ENCODE data around the gene ADARB2.
"Not testable (repeated sequence)": the region's sequence is repeated elsewhere in the genome, so short reads cannot be mapped to it uniquely, and the experiment has no call there.

ADARB2 gene

DNA sequence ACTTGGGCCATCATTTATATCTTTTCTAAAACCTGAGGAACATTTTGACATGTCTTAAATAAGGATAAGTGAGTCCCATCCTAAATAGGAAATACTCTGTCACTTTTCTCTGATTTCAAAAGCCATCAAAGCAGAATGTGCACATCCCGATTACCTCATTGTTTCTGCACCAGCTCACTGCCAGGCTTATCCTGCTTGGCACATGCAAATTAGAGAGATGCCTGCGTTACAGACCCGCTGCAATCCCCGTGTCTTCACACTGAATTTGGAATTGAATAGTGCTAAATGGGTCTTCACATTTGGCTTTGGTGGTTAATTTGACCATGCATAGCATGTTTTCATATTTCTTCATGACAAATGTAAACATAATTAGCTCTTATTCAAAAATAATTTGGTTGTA is 401.7 kb downstream of the ADARB2 start:
- FAIRE-seq = no peak
- no peak for DNase-seq (ENCODE audit: low spot score)

DNA sequence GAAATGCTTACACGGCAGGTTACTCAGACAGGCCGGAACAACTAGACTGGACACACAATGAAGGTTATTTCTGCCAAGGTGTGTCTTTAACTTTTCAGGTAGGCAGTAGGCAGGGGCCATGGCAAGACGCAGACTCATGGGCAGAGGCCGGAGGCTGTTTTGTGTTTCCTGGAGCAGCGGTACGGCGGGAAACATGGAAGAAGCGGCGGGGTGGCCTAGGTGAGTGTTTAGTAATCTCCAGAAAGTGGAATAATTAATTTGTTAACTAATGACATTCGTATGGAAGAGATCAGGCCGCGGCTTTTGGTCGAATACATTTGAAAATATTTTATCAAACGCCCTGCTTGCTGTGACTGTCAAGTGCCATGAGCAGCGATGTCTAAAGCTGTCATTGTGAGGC is 403.3 kb downstream of the ADARB2 start:
- FAIRE-seq (no peak), DNase-seq (ENCODE audit: low spot score) (no peak)

DNA sequence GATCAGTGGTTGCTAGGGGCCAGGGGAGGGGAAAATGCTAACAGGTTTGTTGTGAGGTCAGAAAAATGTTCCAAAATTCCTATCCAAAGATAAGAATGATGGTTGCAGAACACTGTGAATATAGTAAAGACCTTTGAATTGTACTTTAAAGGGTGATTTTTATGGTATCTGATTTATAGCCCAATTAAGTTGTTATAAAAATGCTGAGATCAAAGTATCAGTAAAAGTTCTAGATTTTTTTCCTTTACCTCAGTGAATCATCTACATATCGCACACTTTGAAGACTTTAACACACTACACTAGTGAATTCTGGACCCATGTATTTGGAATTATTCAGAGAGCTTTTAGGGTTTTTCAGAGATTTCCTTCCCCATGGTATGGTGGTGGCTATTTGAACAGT is 405.8 kb downstream of the ADARB2 start:
- DNase-seq (ENCODE audit: low spot score) (no peak), FAIRE-seq (no peak)

DNA sequence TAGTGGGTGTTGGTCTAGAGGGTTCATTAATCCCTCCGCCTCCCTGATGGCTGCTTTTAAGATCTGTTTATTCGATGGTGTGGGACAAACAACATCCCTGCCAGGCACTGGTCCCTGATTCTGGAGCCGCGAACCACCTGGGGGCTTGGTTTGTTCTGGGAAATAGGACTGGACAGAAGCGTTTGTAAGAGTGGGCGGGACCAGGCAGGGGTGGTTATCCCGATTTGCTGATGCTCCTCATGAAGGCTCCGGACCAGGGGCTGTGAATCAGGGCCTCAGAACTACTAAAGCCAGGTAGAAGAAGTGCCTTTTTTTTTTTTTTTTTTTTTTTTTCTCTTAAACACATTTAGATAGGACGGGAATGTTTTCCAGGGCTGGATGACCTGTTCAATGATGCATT is 407.7 kb downstream of the ADARB2 start:
- DNase-seq (ENCODE audit: low spot score) = no peak
- FAIRE-seq = no peak

DNA sequence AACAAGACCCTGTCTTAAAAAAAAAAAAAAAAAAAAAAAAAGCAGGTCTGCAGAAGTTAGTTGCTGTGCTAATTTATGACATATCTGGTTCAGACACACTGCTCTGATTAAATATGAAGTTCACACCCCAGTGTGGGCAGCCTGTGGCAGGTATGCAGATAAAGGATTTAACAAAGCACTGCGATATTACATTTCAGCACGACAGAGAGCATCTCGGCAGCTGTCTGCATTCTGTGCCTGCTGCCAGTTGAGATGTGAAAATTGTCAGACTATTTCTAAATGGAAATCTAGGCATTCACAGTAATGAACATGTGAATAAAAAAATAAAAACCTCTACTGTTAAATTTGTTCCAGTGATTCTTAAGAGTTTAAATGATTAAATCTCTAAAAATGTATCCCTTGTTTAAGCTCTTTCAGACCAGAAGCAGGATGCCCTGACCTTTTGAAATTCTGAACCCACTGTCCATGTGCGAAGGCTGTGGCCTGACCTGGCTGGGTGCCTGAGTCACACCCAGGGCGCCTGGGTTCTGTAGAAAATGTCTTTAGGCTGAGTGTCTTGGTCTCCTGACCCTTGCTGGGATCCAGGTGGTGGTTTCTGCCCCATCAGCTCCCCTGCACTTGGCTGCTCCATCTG is 408.2 kb downstream of the ADARB2 start:
- no peak for FAIRE-seq
- no peak for DNase-seq (ENCODE audit: low spot score)

DNA sequence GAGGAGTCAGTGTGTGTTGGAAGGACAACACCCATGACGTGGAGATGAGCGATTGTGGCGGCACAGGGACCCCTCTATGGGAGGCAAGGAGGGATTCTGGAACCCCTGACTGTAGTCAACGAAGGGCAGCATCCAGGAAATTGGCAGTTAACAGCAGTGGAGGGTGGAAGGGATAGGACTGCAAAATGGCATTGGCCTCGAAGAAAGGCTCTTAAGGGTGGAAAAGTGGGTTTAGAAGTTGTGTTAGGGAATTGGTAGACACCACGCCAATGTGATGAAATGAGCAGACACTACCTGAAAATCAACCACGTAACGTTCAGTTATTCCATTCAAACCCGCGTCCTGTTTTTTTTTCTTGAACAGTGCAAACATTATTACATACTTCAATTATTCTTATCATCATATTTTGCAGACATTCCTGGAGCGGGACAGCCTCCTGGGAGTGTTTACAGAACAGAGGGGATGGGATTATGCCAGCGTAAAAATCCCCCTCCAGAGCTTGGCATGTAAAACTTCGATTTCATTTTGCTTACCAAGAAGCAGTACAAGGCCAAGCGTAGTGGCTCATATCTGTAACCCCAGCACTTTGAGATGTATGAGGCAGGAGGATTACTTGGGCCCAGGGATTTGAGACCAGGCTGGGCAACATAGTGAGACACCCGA is 409.0 kb downstream of the ADARB2 start:
- no peak for FAIRE-seq
- no peak for DNase-seq (ENCODE audit: low spot score)

DNA sequence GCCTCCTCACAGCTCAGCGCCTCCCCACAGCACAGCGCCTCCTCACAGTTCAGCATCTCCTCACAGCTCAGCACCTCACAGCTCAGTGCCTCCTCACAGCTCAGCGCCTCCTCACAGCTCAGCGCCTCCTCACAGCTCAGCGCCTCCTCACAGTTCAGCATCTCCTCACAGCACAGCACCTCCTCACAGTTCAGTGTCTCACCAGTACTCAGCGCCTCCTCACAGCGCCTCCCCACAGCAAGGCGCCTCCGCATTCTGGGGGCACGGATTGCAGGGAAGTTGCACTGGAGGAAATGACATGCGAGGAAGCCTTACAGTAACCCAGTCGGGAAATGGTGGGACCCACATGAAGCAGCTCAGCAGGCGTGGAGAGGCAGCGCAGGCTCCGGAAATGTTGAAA is 409.6 kb downstream of the ADARB2 start:
- FAIRE-seq (no peak), DNase-seq (ENCODE audit: low spot score) (no peak)

DNA sequence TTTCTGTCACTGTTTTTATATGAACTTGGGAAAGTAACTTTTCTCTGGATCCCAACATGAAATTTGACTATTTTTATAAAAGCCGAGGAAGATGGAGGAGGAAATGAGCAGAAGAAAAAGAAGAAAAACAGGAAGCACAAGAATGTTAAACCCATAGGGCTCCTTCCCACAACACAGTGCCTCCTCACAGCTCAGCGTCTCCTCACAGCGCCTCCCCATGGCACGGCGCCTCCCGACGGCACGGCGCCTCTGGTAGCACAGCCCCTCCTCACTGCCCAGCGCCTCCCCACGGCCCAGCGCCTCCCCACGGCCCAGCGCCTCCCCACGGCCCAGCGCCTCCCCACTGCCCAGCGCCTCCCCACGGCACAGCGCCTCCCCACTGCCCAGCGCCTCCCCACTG is 410.8 kb downstream of the ADARB2 start:
- FAIRE-seq; DNase-seq (ENCODE audit: low spot score): not testable (repeated sequence)

DNA sequence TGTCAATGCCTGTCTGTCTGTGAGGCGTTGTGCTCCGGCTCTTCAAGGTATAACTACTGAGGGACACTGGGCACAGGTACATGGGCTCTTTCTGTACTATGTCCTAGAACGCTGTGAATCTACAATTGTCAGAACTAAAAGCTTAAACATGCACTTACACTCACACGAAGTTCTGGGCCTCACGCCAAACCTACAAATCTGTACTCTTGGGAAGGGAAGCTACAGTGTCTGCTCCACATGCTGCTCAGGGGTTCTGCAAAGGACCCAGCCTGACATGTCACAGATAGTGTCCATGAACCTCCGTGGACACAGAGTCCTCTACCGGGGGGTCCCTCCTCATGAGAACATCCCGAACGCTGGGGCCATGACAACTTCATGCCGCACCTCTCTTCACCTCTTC is 412.4 kb downstream of the ADARB2 start:
- FAIRE-seq (no peak), DNase-seq (ENCODE audit: low spot score) (no peak)

DNA sequence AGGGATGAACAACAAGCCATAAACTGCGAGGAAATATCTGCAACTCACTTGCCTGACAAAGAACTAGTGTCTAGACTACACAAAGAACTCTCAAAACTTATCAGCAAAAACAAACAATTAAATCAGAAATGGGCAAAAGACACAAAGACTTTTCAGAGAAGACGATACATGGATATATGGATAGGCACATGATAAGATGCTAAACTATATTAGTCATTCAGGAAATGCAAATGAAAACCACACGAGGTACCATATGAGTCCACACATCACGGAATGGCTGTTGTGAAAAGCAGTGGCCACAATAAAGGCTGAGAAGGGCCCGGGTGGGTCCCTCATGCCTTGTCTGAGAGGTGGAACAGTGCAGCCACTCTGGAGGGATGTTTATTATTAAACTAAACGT is 413.4 kb downstream of the ADARB2 start:
- FAIRE-seq = no peak

DNA sequence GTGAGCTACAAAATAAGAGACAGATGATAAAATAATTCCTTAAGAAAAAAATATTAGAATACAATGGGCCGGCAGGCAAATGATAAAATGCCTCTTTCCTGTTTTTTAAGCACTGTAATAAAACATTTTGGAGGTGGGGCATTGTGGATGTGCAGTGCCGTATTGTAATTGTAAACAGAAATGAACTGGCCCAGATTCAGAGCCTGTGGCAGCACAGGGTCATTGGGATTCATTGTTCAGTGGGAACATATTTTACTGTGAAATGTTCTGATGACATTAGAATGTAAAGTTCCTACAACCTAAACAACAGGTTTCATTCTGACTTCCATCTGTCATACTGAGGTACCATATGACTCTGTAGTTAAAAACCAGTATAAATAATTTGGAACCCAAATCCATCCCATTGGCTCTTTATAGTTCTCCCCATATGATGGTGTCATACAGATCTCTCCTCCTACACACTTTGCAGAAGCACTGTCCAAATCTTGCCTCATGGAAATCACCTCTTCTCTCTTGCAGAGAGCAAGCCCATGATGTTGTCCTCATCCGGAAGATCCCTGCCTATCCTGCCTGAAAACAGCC is 416.5 kb downstream of the ADARB2 start:
- DNase-seq (ENCODE audit: low spot score) (no peak), FAIRE-seq (no peak)

More for the DNA sequence above, 413.4 kb downstream of the ADARB2 start:
- no peak for DNase-seq (ENCODE audit: low spot score)

DNA sequence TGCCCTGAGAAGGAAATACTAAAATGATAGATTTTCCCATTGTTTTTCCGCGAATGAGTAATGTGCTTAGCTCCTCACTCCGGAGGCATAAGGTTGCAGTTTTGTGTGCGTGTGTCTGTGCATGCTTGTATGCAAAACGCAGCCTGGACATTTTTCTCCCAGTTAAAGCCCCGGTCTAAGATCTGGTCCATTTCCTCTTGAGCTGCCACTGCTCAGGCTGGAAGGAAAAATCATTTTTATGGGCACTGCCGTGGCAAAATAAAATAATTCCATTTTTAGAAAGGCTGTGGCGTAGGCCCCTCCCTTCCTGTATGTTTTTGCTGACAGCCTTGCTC is 420.5 kb downstream of the ADARB2 start:
- no peak for FAIRE-seq
- DNase-seq (ENCODE audit: low spot score) = no peak

DNA sequence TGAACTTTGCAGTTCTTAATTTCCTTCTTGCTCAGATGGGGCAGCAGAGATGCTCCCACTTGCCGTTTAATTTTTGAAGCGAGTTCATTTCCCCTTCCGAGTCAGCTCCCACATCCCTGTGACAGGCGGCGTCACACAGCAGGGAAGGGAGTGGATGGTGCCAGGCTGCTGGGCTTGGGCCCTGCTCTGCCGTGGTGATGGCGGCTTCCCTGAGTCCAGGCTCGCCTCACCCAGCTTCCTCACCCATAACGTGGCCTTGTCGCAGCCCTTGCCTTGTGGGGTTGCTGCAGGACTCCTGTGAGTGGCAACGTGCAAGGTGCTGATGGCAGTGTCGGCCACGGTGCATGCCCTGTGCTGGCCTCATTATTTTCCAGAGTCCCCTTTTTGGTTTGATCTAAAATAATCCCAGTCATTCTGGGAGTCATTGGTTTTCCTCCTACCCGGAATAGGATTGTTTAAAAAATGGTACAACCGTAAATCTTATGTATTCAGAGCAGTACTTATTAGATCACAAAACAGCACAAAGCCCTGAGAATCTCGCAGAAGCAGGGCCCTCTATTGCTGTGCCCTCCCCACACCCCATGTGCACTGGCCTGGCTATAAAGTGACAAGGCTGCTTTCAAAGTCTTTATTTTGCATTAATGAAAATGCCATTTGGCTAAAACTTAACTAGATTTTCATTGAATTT is 421.1 kb downstream of the ADARB2 start:
- FAIRE-seq = no peak
- DNase-seq (ENCODE audit: low spot score) = no peak

DNA sequence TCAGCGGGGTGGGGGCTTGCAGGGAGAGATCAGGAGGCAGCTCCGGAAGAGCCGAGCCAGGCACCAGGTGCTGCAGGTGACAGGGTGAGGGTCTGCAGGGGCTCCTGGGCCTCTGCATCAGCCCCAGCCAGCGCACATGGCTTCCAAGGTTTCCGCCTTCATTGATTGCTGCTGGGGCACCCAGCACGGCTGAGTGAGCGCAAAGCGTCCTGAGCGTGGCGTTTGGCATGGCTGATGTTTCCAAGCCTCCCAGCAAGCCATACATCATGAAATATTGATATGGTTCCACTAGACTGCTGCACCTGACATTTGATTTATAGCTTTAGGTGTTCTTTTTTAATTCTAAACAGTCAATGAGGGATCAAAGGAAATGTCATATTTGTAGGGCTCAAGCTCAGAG is 422.1 kb downstream of the ADARB2 start:
- FAIRE-seq (no peak), DNase-seq (ENCODE audit: low spot score) (no peak)

DNA sequence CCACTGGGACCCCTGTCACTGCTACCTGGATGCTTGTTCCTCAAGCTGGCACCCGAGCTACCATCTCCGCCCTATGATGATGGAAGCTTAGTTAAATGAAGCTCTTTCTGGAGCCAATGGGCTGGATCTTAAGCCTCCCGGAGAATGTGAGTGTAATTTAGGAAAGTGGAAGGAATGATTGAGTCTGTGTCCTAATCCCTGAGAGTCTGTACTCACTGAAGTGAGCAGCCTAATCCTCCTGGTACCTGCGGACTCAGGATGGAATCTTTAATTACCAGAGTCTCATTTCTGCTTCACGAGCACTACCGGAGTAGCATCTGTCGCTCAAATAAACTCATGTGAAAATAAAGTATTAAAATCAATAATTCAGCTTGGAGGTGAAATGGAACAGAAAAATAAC is 425.6 kb downstream of the ADARB2 start:
- FAIRE-seq (no peak), DNase-seq (ENCODE audit: low spot score) (no peak)

DNA sequence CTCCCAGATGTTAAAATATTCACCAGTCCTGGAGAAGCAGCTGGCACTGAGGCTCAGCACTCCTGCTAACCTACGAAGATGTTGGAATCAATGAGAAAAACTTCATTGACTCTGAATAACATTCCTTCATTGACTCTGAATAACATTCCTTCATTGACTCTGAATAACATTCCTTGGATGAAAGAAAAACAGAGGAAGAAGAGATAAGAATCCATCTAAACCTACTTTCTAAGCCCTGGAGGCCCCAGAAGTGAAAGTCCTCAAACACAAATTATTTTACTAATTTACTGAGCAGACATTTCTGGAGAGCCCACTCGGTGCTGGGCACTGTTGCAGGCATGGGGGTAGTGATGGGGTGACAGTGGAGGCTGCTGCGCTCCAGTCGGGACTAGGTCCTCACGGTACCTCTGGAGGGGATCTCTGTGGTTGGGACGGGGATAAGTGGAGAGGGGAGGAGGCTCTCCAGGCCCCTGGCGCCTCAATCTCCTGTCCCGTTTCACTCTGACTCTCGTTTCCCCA is 427.0 kb downstream of the ADARB2 start:
- no peak for FAIRE-seq
- DNase-seq (ENCODE audit: low spot score) = no peak

DNA sequence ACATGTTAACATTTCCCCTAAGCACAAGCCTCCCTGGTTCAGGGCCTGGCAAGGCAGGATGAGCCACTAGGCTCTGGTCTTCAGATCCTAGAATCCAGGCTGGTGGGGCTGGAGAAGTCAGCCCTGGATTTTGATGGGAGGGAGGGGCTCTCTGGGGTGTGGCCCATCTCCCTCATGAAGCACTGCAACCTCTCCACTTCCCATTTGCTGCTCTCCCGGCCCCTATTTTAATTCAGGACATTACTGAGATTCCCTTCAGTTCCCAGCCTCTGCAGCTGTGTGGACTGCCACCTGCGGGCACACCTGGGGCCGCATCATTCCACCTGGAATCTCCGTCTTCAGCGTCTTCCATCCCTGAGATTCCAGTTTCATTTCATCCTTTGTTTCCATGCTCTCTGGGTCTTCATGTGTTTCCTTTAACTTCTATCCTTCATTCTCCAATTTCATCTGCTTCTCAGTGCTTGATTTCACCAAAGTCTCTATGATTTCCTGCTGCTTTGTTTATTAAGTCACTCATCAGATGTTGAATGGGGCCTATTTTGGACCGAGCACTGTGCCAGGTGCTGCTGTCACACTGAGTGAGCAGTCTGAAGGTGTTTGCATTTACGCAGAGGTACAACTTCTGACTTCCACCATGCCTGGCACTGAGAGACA is 427.6 kb downstream of the ADARB2 start:
- DNase-seq (ENCODE audit: low spot score) (no peak), FAIRE-seq (no peak)

DNA sequence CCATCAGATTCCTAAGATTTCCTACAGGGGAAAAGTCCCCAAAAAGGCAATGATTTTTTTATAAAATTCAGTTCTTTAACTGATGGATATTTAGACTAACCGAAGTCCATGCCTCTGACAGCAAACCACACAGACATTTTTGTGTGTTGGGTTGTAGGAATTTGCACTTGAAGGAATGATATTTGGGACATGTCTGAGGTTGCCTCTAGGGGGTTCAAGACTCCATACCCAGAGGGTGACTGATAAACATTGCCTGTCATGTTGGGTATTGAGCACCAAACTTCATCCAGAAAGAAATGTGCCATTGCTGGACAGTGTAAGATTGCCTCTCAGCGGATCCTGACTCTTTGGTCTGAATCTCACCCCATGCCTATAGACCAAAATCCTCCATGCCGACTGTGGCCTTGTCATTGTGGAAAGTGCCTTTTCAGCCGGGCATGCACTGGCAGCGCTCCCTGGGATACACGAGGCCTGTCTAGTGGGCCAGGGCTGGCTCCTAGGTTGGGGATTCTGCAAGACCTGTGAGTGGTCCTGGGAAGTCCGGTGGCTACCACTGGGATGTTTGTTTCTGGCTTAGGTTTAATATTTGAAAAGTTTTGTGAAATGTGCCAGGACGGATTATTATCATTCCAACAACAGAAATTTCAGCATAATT is 428.2 kb downstream of the ADARB2 start:
- FAIRE-seq (no peak), DNase-seq (ENCODE audit: low spot score) (no peak)

DNA sequence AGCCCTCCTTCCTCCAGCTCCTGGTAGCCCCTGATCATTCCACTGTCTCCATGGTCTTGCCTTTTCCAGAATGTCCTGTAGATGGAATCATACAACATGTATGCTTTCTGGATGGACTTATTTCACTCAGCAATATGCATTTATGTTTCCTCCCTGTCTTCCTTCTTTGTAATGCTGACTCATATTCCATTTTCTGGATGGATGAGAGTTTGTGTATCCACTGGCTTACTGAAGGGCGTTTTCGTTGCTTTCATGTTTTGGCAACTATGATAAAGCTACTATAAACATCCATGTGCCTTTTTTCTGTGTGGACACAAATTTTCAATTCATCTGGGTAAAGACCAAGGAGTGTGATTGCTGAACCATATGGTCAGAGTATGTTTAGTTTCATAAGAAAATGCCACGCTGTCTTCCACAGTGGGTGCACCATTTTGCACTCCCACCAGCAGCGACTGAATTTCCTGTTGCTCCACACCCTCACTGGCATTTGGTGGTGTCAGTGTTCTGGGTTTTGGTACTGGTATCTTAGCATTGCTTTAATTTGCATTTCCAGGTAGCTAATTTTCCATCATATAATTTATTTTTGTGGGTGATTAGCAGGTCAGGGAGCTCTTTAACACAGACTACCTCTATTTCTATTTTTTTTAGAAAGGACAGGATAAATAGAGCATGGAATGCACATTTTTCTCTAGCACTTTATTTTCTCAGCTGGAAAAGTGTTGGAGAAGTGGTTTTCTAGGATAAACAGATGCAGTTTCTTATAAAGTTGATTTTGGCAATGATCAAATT is 429.0 kb downstream of the ADARB2 start:
- FAIRE-seq (no peak), DNase-seq (ENCODE audit: low spot score) (no peak)

DNA sequence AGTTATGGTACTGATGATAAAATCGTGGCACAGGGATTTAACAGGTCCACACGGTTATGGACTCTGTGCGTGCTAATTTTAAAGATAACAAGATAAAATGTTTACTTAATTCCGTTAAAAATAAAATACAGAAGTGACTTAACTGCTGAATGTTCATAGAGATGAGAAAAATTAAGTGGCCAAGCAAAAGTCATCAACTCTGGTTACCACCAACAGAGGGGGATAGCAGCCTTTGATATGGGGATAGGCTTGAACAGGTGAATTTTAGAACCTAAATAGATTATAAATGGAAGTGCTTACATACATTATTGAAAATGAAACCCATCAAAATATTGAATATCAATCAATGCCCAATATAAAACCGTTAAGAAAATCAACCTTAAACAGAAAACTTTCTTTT is 436.2 kb downstream of the ADARB2 start:
- no peak for DNase-seq (ENCODE audit: low spot score)
- FAIRE-seq = no peak

DNA sequence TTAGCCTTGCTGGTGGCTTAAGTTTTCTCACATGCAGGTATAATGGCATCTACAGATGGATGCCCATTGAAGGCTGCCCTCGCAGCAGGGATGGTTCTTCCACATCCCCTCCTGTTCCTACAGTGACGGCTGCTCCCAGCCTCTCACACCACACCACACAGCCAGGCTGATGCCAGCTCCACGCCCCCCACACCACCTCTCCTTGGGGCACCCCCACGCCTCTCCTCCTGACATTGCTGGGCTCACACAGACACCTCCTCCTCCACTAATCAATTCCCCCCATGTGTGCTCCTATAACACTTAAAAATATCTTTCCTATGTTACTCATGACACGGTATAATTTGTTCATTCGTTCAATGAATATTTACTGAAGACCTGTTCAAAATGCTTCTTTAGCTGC is 437.1 kb downstream of the ADARB2 start:
- DNase-seq (ENCODE audit: low spot score) = no peak
- no peak for FAIRE-seq
